ENCODE data around the gene CALR. TPM values are rescaled to one million over a fixed set of nuclear protein-coding genes. Genes with fewer than 3 reads are reported as not detected.

The CALR gene
- polyA plus RNA-seq, 1 of the 3 experiments (the other 2 are of a cell fraction) = 1,334 TPM

- 98% methylated on average over 11 of the region's 11 CpGs for WGBS (ENCODE audit: low lambda C conversion rate)
- CTCF ChIA-PET = interaction anchor here (0.7 to 3.6 kb wide), 7 partner anchors 9 to 102 kb away, joined by 3 to 14 read pairs (median 4); no protein-coding TSS in a partner anchor
- POLR2A ChIA-PET = interaction anchor here (1.3 kb wide), 1 partner anchor 63 kb away, joined by 3 read pairs; no protein-coding TSS in a partner anchor
These were observed 54.3 kb downstream of the CALR start for GRCh38 chr19:12992729-12993128.

More at GRCh38 chr19:12992729-12993128, 54.3 kb downstream of the CALR start:
- H3K4me1 ChIP-seq (ENCODE audit: control insufficient read depth in 1 of 2, insufficient read depth in 2 of 2, low read depth in 1 of 2, low read length in 1 of 2) = peaks cover 0 to 17% of the 10 kb centered on the region in 2 experiments; a peak in 1 of 4 replicates
- no peak overlapping the region for H2AFZ ChIP-seq (ENCODE audit: low read depth)
- DNase-seq = no peak
- H4K20me1 ChIP-seq (ENCODE audit: insufficient read depth) = no peaks in the 10 kb centered on the region
- no peak overlapping the region for H3K4me2 ChIP-seq
- TF ChIP-seq MXI1 (IDR thresholded peaks at IDR 0.05; ENCODE audit: low read depth, low read length) (no peak), GATA2 (CRISPR knock-in tag; IDR thresholded peaks at IDR 0.05) (no peak), ZBTB33 (IDR thresholded peaks at IDR 0.05; ENCODE audit: borderline replicate concordance, low read depth) (no peak), EZH2phosphoT487 (IDR thresholded peaks at IDR 0.05; ENCODE audit: borderline replicate concordance, low read depth) (no peak), RAD21 (IDR thresholded peaks at IDR 0.05; ENCODE audit: low read length) (no peak), MEF2A (IDR thresholded peaks at IDR 0.05; ENCODE audit: borderline replicate concordance, low read depth) (no peak), FOXM1 (IDR thresholded peaks at IDR 0.05; ENCODE audit: low read depth) (no peak), IRF3 (IDR thresholded peaks at IDR 0.05; ENCODE audit: low read depth, low read length) (no peak), EP300 (IDR thresholded peaks at IDR 0.05; ENCODE audit: borderline replicate concordance in 1 of 2, low read depth in 1 of 2, low read length in 1 of 2) (no peak), NRF1 (IDR thresholded peaks at IDR 0.05; ENCODE audit: low read depth, low read length) (no peak), YY1 (IDR thresholded peaks at IDR 0.05; ENCODE audit: low read depth) (no peak), TEAD4 (IDR thresholded peaks at IDR 0.05; ENCODE audit: borderline replicate concordance, insufficient read depth) (no peak), FOXJ3 (CRISPR knock-in tag; IDR thresholded peaks at IDR 0.05) (no peak), REST (IDR thresholded peaks at IDR 0.05; ENCODE audit: low read depth, low read length) (no peak), FOSL2 (IDR thresholded peaks at IDR 0.05; ENCODE audit: borderline replicate concordance, low read depth) (no peak), NFIC (IDR thresholded peaks at IDR 0.05; ENCODE audit: borderline replicate concordance) (no peak)
- H3K9me3 ChIP-seq = no peaks in the 10 kb centered on the region
- H3K4me3 ChIP-seq (ENCODE audit: low read depth in 2 of 2, low read length in 1 of 2) = no peak overlapping the region
- peaks cover 6% of the 10 kb centered on the region for H3F3A ChIP-seq (replicated peaks; ENCODE audit: insufficient read depth)
- peaks cover 15% of the 10 kb centered on the region for H3K79me2 ChIP-seq (ENCODE audit: insufficient read depth)
- H3K36me3 ChIP-seq (replicated peaks in 1 of 2; ENCODE audit: control insufficient read depth in 1 of 2, insufficient read depth in 2 of 2, low read length in 1 of 2) = no peaks in the 10 kb centered on the region
- no peak overlapping the region for H3K27ac ChIP-seq (ENCODE audit: low read depth in 2 of 2, low read length in 1 of 2)
- H3K9ac ChIP-seq = no peak overlapping the region
- H3K27me3 ChIP-seq (ENCODE audit: insufficient read depth) = no peaks in the 10 kb centered on the region
- H3K9me2 ChIP-seq = no peaks in the 10 kb centered on the region

Measured in SK-N-SH (cell line).